ENCODE results near the gene ZNF670.
"Not testable (repeated sequence)": the region's sequence is repeated elsewhere in the genome, so short reads cannot be mapped to it uniquely, and the experiment has no call there.

ZNF670 gene

DNA sequence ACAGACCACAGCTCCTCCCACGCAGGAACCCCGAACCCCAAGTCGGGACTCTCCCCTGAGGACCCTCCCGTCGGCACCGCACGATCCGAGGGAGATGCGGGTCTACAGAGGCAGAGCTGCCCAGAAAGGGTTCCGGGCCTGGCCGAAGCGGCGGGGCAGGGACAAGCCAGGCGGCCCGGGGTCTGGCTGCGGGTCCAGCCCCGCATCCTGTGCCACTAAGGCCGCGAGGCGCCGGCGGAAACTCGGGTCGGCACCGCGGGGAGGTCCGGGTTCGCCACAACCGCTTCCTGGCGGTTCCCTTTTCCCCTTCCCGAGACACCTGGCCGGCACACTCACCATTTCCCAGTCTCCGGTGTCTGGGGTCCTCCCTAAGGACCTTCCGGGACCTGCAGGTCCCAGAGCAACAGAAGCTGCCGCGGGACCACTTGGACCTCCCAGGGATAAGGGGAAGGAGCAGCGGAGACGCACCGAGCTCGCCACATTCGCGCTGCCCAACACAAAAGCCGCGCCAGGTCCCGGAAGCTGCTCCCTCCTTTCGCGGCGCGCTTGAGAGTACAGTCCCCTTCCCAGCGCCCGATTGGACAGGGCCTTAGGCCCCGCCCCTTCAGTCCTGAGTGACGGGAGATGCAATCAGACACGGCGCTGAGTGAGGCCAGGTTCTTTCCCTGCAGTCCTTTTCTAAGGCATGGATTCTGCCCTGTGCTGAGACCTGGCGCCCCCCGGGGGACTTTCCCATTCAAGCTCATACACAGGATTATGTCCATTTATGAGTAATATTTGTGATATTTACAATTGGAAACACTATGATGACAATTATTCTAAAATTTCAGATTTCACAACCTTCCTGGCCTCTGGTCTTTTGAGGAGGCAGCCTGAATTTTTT, at the start of gene ZNF670:
ZNF670 (minus strand) TSS at position 554 of the 883 bp plus-strand sequence; CDS start at position 339, 215 bp downstream.
- peak; percentile 34 to 98 (median 90) for DNase-seq

DNA sequence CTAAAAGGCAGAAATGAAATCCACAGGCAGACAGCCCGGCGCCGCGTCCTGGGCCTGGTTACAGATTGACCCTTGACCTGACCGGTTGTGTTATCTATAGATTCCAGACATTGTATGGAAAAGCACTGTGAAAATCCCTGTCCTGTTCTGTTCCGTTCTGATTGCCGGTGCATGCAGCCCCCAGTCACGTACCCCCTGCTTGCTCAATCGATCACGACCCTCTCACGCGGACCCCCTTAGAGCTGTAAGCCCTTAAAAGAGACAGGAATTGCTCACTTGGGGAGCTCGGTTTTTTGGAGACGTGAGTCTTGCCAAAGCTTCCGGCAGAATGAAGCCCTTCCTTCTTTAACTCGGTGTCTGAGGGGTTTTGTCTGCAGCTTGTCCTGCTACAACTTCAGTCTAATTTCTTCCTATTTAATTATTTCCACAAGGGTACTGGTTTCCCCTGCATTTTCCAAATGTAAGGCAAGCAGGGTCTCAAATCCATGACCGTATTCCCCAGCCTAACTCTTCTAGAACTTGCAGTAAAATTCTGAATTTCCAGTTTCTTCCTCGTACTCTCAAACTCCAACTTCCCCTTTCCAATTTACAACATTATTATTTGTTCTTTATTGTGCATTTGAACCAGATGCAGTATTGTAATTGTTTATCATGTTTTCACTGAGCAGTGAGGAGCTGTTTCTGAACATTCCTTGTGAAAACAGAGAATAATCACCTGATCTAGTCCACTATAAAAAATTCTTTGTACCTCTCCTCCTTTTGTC, 49.1 kb upstream of the ZNF670 start:
- DNase-seq, result not testable (repeated sequence)

DNA sequence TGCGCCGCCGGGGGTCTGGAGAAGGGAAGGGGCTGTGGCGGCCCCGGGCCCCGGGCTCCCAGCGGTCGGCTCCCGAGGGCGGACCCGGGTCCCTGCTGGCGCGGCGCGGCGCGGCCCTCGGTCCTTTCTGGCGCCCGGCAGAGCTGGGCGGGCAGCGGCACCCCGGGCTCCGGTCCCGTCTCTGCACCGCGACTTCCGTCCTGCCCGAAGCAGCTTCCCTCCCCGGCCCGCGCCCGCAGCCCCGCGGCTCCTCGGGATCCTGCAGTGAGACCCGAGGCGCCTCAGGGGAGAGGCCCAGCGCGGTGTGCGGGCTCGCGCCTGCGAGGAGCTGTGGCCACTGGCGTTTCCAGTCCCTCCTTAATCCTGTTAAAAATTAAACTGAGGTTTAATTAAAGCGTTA, 48.0 kb upstream of the ZNF670 start:
- DNase-seq, result not testable (repeated sequence)

DNA sequence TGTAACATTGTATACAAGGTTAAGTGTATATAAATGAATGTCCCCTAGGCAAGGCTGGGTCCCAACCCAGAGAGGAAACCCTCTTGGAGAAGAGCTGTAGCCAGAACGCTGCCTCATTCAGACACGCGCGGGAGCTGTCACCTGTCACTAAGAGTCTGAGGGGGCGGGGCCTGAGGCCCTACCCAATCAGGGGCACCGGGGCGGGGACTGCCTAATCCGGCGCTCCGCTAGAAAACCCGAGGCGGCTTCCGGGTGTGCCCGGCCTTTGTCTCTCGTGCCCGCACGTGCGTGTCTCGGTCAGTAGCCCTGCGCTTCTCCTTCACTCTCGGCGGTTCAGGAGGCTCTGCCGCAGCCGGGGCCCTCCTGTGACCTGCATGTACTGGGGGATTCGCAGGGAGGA, 47.6 kb upstream of the ZNF670 start:
- not testable (repeated sequence) for DNase-seq

DNA sequence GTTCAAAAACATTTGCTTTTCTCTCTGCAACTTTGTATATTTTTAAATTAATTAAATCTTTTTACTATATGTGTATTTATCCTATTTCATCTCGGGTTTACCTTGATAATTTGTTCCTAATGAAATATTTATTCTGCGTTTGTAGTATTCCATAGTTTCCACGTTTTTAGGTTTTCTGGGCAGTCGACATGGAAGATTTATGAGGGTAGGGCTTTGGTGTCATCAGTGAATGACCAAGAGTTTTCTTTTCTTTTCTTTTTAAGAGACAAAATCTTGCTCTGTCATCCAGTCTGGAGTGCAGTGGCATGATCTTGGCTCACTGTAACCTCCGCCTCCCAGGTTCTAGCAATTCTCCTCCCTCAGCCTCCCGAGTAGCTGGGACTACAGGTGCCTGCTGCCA, 42.8 kb upstream of the ZNF670 start:
- no peak for DNase-seq

DNA sequence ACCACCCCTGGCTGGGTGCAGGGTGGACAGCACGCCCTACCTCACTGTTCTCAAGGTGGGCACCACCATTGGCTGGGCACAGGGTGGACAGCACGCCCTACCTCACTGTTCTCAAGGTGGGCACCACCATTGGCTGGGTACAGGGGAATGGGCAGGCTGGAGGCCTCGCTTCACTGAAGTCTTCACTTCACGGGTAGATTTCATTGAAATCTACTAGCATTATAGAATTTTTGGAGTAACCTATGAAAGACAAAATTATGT, 41.7 kb upstream of the ZNF670 start:
- DNase-seq, result not testable (repeated sequence)

DNA sequence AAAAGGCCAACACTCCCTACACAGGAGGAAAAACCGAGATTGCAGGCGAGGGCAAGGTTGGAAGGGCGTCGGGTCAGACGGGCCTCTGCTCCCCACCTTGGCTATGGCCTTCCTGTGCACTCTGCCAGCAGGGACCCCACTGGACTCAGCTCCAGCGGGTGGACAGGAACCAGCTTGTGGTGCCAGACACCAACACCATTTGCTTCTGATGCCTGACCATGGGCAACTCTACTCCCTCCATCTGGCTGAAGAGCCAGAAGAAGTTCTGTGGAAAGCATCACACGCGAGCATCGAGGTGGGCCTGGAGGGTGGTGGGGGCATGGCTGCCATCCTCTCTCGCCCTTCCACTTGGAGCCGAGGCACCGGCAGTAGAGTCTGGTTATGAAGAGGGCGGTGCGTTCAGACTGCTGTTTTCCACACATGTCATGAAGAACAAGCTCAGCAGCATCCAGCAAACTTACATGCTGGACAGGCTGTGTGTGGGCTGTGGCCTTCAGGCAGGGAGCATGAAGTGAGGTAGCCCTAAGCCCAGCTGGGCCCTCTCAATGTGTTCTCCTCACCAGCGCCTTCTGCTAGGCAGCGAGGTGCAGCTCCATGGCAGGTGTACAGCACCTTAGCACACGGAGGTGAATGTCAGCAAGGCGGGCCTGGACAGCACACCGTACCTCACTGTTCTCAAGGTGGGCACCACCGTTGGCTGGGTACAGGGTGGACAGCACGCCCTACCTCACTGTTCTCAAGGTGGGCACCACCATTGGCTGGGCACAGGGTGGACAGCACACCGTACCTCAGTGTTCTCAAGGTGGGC, 41.2 kb upstream of the ZNF670 start:
- DNase-seq, result no peak

DNA sequence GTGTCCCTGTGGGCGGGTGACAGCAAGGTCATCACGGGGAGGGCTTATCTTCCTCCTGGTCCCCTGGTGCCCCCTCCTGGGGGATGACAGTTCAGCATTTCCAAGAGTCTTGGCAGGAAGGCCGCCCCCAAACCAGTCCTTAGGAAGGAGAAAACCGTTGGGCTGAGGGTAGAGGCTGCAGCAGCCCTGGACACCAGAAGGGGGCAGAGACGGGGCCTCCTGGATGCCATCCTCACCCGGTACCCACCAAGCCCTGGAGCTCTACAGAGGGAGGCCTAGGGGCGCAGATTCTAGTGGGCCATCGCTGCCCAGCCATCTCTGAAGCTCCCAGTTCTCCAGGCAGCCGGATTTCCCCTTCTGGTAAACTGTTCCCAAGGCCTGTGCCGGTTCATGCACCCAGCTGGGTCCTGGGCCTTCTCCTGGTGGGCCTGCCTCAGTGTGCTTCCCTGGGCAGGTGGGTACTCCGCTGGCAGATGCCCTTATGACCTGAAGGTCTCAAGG, 40.4 kb upstream of the ZNF670 start:
- DNase-seq, result no peak

DNA sequence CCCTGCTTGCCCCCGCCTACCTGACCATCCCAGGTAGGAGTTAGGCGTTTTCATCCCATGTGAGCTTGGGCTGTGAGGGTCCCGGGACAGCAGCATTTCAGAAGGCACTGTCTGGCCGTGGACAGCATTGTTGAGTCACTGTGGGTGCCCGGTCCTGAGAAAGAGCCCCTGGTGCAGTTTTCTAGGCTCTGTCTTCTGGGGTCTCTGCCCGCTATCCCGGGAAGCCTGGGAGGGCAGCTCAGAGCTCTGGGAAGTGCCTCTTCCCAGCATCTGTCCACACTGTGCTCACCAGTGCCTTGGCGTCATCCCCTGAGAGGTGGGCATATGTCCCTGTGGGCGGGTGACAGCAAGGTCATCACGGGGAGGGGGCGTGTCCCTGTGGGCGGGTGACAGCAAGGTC, 36.9 kb upstream of the ZNF670 start:
- DNase-seq, result no peak

DNA sequence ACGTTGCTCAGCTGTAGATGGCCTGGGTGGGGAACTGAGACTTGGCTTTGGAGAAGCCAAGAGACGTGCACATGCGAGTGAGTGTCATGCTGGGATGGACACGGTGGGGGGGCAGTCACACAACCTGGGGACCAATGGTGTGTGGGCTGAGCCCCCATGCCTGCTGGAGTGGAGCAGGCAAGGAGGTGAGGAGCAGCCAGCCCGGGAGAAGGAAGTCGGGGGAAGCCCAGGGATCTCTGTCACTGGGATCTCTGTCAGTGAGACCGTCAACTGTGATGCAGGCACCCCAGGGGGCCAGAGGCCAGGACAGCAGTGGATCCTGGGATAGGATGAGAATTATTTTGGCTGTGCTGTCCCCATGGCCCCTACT, 36.5 kb upstream of the ZNF670 start:
- no peak for DNase-seq

DNA sequence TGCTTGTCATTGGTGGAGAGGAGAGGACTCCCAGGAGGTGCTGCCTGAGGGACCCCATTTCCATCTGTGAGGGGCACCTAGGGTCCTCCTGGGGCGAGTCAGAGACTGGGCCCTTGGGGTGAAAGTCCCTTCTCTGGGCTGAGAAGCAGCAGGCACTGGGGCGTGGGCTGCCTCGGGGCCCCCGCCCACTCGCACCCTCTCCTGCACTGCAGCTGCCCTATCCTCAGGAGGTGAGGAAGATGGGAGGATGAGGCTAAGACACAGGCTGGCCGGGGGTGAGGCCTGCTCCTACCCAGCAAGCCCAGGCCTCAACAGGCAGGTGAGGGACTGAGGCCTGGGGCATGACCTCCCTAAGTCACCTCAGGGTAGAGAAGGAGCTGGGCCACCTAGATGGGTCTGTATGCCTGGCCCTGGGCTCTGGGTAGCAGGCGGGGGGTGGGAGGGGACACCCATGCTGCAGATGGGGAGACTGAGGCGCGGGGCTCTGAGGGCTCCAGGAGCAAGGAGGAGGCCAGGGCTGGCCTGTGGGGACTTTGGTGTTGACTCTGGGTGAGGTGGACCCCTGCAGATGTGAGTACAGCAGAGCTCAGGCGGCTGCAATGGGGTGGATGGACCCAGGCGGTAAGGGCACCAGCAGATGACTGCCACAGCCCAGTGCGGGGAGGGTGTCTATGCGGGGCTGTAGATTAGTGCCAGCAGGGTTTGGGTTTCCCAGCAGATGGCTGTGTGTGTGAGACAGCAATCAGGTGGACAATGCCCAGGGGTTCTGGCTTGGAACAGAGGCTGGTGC, 35.9 kb upstream of the ZNF670 start:
- no peak for DNase-seq

DNA sequence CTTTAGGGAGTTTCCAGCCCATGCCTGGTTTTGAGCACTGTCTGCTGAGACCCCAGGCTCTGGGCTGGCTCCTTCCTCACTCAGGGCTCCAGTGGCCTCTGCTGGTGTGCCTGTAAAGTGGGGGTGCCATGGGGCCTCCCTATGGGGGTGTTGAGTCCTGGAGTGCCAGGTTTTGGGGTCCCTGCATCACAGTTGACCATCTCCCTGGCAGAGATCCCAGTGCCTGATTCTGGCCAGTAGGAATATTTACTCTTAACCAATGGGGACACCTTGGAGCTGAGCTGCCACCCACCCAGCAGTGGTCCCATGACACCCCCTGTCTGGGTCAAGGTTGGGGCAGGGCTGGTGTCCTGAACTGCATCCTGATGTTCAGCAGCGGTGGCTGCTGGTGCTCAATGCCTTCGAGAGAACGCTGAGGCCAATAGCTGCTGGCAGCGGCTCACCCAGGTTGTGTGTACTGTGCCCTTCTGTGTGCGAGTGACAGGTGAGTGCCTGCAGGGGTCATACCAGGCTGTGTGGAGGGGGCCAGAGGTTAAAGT, 35.2 kb upstream of the ZNF670 start:
- DNase-seq, result no peak

DNA sequence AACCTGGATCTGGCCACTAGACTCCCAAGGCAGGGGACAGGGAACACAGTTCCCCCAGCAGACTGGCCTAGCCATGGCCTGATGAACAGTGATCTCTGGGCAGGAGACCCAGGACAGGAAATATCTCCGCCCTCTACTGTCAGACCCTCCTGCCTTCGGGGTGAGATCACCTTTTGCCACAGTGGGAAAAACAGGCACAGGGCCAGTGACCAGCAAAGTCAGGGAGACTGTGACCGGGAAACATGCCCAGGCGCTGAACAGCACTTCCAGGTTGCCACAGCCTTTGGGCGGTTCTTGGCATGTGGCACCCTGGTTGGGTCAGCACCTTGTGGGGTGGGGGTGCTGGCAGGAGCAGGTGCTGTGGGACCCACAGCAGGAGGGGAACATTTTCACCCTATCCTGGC, 34.5 kb upstream of the ZNF670 start:
- peak in 1 of 56 donors; percentile 13 for DNase-seq

DNA sequence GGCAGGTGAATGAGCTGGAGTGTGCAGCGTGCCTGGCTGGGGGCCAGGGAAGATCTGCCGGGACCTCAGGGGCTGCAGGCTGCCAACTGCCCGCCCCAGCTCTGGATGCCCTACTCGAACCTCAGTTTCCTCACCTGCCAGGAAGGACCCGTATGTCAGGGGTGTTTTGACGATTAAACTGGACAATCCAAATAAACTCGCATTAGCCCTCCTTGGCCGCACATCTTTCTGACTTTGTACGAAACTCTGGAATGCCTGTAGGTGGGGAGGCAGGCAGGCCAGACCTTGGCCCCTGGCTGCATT, 33.8 kb upstream of the ZNF670 start:
- DNase-seq, result no peak

DNA sequence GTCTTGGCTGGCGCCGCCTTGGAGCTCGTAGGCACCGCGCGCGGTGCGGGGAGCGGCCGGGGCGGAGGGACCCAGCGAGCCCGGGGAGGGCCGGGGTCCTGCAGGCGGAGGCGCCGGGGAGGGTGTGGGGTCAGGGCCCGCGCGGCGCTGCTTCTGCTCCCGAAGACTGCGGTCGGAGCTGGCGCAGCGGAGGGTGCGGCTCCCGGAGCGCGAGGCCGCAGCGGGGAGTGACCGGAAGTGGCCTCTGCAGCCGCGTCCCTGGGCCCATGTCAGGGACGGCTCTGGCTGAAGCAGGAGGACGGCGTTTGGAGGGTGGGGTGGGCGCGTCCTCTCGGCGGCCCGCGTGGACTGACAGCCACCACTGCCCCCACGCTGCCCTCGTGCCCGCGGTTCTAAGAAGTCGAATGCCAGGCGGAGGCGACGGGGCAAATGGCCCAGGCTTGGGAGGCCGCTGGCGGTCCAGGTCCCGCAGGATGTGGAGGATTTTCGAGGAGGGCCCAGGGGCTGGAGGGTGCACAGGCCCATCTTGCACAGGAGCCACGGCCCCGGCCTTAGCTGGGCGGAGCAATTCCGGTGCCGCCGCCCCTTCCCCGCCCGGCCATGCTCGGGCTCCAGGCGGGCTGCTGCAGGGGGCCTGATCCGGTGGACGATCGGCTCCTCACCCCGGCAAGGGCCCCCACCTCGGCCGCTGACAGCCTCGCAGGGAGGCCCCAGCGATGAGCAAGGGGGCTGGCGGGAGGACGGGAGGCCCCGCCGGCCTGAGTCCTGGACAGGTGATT, 33.3 kb upstream of the ZNF670 start:
- DNase-seq, result peak in 33 of 56 donors; percentile 10 to 61 (median 27)

DNA sequence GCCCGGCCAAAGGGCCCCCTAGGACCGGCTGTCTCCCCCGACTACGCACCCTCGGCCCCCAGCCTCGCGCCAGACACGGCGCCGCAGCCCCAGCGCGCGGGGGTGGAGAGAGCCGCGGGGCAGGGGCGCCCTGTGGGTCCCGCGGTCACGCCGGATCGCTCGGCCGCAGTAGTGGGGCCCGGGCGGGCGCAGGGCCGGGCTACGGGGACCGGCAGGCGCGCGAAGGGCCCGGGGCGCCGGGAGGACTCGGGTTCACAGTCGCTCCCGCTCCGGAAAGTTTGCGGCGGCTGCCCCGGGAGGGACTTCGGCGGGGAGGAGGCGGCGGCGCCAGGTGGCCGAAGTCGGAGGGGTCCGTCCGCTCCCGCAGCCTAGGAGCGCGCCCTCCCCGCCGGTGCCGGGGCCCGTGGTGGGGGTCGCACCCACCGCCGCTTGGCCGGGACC, 32.7 kb upstream of the ZNF670 start:
- no peak for DNase-seq

DNA sequence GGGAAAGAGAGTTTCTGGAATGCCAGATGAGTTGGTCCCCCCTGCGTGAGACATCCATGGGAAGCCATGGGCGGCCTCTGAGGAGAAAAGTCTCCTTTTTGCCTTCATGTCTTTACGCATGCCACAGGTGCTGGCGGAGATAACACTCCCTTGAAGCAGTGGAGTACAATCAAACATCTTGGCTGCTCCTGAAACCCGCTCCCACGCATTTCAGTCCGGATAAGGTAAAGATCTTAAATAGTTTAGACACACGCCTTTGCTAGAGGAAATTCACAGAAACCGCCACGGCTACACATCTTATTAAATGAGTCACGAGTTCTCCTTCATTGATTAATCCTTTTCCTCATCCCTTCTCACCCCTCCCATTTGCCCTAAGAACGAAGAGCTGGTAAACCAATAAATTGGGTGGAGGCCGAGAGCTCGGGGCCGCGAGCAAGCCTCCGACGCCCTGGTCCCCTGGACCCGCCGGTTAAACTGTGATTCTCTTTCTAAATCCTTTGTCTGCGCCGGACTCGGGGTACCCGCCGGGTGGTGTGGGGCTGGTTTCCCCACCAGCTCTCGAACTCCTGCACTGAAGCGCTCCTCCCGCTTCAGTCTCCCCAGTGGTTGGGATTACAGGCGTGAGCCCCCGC, 32.1 kb upstream of the ZNF670 start:
- peak in 2 of 56 donors; percentile 7 to 22 for DNase-seq

DNA sequence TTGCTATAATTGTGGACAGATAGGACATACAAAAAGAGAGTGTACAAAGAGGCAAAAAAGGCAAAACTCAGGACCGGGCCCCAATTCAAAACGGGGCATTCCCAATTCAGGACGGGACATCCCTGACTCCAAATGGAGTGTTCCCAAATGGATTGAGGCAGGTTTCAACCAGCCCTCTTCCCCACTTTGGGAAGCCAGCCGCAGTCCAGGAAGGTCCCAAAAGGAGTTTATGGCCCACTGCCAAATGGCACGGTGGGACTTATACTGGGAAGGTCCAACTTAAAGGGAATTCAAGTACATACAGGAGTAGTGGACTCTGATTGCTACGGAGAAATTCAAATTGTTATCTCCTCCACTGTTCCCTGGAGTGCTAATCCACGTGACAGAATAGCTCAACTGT, 29.1 kb upstream of the ZNF670 start:
- DNase-seq, result no peak

DNA sequence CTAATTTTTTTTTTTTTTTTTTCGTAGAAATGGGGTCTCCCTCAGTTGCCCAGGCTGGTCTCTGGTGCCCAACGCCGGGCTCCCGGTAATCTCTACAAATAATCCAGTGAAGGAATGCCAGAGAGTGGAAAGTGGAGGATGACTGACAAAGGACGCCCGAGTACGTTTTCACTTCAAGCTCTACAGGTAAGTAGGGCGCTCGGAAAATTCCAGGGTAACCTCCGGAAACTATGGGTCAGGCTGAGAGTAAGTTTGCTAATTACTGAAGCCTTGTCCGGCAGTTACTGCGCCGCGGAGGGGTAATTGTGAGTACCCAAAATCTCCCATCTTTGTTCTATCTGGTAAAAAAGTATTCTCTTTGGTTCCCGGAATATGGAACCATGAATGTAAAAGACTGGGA, 27.4 kb upstream of the ZNF670 start:
- DNase-seq, result no peak

DNA sequence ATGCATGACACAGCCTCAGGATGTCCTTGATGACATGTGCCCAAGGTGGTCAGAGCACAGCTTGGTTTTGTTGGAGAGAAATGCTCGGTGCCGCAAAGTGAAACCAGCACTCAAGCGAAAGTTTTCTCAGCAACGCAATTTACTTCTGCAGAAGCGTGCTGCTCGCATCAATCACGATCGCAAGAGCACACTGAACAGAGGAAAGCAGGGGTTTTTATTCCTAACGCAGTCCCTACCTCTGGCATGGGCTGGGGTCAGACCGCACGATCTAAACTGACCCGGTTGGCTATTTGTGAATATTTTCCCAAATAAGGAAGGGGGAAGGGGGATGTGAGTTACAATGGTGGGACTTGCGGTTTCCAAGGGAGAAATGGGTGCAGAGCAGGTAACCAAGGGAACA, 26.4 kb upstream of the ZNF670 start:
- DNase-seq, result no peak
